Superior temporal gyrus (tissue), 1 donor: ENCODE data around the gene SEBOX.

Source experiments
- DNase-seq: peaks from one replicate; pipeline ENCODE4 v3.0.0-alpha.2; 2016; ENCODE audit errors: extremely low spot score

Gene SEBOX, protein sequence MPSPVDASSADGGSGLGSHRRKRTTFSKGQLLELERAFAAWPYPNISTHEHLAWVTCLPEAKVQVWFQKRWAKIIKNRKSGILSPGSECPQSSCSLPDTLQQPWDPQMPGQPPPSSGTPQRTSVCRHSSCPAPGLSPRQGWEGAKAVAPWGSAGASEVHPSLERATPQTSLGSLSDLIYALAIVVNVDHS

DNA sequence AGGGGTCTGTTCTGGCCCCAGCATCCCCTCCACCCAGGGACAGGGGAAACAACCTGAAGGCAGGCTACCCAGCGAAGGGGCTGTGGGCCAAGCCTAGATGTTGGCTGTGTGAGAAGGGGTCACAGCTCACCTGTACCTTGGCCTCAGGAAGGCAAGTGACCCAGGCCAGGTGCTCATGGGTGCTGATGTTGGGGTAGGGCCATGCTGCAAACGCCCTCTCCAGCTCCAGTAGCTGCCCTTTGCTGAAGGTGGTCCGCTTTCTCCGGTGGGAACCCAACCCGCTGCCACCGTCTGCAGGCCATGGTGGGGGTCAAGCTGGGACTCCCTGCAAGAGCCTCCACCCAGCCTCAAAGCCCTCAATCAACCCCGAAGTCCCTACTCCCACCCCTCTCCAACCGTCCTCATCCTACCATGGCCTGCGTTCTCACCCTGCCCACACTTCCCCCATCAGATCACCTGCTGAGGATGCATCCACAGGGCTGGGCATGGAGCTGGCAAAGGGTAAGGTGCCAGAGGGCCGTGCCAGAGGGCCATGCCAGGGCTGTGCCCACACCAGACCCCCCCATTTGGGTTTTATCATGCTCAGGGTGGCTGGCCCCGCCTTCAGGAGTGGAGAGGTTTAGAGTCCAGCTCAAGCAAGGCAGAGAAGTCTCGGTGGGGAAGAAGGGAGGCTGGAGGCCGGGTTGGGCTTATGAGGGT, at the start of gene SEBOX:
SEBOX (minus strand) TSS at position 535 of the 699 bp plus-strand sequence; CDS start at position 487, 48 bp downstream.
- no peak for DNase-seq

DNA sequence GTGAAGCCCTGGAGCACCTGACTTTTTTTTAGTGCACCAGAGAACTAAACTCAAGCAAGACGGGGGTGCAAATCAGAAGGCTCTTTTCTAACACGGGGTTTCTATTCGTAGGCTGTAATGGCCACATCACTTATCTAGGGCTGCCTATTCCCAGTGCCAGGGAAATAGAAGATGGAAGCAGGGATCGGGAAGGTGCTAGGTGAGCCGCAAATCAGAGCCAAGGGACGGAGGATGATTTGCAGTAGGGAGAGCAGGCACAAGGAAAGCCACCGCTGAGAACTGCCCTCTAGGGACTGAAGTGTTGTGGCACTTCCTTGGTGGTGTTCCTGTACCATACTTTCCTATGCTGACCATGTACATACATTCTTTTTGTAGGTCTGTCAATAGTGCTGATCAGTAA, 48.8 kb upstream of the SEBOX start:
- no peak for DNase-seq

DNA sequence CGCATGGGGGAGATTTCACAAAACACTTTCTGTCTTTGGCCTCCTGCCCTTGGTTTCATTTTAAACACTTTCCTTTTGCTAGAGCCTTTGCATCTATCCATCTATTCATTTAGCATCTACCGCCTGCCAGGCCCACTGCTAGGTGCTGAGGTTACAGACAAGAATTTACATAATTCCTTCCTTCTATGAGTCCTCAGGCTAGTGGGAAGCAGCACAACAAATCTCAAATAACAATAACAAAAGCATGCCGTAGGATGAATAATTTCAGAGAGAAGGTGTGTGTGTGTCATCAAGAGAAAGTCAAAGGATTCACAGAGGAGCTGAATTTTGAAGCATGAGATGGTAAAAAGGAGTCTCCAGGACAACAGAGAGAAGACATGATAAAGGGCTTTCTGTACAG, 47.1 kb upstream of the SEBOX start:
- no peak for DNase-seq

DNA sequence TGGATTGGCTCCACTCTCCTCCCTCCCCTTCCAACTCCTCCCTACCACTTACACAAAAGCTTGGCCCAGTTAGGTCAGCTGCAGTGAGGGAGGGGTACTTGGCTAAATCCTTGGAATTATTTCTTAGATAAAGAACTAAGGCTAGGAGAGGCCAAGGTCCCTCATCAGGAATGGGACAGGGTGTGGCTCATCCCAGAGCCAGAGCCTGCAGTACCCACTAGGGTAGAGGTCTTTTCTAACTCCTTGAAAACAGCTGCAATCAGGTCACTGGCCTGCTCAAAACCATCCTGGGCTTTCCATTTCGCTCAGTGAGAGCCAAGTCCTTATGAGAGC, 42.9 kb upstream of the SEBOX start:
- no peak for DNase-seq

DNA sequence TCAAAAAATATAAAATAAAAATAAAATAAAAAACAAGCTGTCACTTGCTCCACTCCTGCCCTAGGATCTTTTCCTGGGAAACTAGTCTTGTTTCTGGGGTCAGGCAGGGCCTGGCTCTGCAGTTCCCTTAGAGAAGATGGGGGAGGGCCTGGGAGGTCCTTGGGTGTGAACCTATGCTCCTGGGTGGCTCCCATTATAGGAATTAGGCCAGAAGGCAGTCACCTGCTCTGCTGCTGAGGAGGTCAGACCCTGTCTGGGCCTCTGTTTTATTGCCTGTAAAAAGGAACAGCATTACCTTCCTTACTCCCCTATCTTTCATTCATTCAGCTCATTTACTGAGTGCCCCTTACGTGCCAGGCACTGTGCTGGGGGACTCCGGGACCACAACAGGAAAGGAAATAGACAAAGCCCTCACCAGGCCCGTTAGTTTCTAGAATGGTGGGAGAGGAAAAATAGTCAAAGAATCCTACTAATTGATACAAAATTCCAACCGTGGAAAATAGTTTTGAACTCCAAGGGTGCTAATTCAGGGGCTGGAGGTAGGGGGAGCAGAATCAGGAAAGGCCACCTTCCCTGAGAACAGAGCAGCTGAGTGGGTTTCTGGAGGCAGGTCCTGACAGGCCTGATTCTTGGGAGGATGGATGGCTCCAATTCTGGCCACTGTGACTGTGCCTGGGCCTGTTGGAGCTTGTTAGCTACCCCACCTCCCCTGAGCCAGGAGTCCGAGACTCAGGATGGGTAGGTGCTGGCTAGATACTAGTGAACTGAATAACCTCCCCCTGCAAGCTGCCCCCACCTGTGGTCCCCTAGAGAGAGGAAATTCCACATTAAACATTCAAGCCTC, 42.4 kb upstream of the SEBOX start:
- DNase-seq, result no peak

DNA sequence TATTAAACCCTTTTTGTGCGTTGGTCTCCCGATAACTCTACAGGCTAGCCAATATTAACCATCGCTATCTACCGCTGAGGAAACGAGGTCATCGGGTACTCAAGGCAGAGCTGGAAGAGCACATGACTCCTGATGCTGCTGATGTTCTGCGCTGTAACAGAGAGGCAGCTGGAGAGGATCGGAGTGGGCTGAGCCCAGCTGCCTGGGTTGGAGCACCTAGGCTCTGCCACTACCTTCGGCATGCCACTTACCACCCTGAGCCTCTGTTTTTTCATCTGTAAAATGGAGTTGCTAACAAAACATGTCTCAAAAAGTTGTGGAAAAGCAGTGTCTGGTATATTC, 41.4 kb upstream of the SEBOX start:
- peak; percentile 48 for DNase-seq

DNA sequence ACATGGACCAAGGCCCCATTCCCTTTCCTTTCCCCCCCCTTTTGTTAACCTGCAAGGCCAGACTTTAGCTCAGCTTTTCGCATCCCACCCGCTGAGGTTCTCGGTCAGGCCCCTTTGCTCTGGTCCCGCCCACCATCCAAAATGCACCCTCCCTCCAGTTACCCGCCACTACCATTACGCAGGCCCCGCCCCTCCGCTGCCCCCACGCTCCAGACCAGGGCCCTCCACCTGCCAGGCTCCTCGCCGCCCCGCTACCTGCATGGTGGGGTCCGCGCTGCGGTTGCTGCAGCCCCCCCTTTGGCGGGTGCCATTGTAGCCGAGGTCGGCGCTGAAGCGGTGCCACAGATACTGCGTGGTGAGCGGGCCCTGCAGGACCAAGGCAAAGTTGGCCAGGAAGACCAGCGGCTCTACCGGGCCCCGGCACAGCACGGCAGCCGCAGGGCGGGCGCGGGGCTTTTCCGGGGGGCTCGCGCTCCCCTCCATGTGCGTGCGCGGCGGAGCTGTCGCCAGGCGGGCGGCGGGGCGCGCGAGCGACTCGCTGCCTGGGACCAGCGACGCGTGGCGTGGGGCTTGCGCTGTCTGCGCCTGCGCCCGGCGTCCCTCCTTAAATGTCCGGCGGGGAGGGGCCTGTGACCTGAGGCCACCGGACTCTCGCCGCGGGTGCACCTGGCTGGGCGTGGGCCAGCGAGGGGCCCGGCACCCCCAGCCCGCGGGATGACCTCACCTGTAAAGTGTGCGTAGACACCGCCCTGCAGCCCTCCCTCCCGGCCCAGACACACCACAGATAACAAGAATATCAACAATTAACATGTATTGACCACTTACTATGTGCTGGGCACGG, 40.9 kb upstream of the SEBOX start, which contains the start of gene SLC46A1:
SLC46A1 (minus strand) TSS at position 581 of the 841 bp plus-strand sequence; CDS start at position 483, 98 bp downstream.
- DNase-seq, result peak; percentile 60

DNA sequence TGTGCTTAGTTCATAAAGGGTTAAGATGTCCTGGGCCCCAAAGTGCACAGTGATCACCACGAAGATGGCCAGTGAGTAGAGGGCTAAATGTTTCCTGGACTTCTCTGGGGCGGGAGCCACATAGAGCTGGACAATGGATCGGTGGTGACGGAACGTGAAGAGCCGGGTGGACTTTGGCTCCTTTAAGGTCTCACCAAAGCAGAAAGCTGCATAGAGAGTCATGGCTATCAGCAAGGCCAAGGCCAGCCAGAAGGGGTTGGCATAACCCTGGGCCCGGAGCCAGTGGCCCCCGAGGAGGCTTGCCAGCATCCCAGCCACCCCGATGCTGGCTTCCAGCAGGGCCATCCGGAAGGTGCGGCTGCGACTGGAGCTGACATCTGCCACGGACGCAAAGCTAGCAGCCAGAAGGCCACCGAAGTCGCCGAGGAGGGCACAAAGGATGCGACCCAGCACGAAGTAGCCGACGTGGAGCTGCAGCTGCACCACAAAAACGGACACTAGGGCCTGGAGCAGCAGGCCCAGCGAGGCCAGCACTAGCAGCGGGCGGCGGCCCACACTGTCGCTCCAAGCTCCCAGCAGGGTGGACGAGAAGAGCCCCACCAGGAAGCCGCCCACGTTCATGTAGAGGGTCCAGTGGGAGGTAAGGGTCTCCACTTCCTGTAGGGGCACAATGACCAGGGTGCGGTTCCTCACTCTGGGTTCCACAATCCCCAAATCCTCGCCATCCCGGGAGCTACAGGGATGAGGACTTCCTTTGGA, 40.0 kb upstream of the SEBOX start:
- no peak for DNase-seq

DNA sequence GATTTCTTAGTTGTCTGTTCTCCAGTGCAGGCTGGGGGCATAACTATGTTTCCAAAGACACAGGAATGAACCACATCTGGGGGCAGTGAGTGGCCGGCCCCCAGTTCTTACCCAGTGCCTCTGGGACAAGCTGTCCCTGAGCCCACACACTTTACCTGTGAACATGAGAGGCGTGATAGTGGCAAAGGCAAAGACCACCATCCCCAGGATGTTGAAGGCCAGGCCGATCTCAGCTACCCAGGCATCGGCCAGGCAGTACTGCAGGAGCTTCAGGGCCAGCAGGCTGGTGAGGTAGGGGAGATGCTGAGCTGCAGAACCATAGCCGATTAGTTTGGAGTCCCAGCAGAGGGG, 39.4 kb upstream of the SEBOX start:
- DNase-seq, result no peak

DNA sequence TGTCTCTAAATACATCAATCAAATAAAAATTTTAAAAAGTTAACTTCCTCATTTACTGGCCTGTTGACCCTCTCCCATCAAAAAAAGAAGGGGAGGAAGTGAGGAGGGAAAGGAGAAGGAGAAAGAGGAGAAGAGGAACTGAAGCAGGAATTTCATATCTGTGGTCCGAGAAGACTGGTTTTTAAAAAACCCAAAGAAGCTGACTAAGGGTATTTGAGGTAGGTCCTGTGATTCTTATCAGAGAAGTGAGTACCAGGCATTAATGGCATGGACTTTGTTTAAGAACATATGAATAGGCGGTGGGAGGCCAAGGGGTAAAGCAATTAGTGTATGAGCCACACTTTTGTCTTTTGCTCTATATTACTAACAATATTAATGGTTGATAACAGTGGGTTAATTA, 39.0 kb upstream of the SEBOX start:
- DNase-seq, result no peak

DNA sequence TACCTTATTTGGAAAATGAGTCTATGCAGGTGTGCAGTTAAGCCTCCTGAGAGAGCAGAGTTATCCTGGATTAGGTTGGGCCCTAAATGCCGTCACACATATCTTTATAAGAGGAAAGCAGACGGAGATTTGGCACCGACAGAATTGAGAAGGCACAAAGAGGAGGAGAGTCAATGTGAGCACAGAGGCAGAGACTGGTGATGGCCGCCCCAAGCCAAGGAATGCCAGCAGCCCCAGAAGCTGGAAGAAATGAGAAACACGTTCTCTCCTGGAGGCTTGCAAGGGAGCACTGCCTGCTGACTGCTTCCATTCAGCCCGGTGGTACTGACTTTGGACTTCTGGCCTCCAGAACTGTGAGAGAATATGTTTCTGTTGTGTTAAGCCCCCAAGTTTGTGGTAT, 37.8 kb upstream of the SEBOX start:
- DNase-seq, result no peak

DNA sequence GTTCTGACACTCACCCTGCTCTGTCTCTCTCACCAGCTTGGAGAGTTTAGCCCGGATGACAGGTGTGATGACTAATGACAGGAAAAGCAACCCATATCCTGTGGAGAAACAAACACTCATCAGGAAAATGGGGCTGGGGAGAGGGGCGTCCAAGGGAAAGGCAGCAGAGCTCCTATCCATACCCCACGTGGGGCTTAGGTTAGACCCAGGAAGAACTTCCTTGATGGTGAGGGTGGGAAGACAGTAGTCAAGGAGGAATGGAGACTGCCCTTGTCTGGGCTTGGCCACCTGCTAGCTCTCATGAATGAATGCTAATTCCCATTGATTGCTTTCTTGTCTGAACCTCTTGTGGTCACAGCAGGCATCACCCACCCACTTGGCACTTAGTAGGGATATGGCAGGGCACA, 37.2 kb upstream of the SEBOX start:
- no peak for DNase-seq

DNA sequence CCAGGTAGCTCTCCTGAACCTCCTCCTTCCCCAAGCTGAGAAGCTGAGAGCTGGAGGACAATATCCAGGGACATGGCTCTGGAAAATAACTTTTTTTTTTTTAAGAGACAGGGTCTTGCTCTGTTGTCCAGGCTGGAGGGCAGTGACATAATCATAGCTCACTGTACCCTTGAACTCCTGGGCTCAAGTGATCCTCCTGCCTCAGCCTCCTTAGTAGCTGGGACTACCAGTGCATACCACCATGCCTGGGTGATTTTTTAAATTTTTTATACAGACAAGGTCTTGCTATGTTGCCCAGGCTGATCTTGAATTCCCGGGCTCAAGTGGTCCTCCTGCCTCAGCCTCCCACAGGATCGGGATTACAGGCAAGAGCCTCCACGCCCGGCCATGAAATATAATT, 34.8 kb upstream of the SEBOX start:
- DNase-seq, result no peak

DNA sequence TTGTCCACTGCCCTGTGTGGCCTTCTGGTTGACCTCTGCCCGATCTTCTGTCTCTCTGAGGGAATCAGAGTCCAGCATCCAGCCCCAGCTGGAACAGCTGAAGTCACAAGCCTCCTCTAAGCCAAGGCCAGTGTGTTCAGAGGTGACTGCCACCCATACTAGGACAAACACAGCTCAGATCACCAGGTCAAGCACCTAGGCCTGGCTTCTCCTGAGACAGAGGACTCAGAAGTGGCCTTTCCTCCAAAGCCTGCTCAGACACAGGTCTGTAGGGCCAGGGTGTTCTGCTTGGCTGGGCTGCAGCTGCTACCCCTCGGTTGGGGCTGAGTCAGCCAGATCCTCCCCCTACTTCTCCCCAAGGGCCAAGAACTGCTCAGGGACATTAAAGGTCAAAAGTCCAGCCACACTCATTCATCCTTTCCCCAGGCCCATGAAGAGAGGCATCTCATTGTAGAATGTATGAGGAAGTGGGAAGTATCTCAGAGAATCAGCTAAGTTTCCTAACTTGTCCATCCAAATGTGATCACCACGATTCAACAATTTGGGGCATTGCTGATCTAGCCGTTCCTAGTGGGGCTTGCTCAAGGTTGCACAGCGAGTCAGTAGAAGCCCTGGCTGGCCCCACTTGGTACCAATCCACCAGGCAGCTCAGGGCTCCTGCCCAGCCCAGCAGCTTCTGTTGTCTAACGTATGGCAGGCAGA, 33.4 kb upstream of the SEBOX start:
- DNase-seq, result no peak

DNA sequence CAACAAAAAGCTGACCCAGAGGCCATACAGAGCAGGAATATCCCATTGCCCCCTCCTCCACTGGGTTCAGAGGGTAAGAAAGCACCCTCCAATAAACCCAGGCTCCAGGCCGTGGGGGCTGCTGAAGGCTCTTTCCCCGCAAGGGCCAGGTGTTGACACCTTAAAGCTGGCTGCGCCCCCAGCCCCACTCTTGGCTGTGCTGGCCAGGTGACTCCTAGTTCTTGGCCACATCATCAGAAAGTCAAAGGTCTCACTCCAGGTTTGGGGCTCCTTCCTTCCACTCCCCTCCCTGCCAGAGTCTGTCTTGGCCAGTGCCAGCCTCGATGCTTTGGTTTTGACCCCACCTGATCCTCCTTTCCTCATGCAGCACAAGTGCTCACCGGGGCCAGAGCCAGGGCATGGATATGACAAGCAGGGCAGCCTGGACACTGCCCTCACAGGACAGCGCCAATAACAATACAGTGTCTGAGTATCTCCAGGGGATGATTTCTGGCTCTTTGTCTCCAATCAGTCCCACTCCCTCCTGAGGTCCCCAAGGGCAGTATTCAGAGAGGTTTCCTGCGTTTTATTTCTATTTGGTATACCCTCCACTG, 32.8 kb upstream of the SEBOX start:
- no peak for DNase-seq

DNA sequence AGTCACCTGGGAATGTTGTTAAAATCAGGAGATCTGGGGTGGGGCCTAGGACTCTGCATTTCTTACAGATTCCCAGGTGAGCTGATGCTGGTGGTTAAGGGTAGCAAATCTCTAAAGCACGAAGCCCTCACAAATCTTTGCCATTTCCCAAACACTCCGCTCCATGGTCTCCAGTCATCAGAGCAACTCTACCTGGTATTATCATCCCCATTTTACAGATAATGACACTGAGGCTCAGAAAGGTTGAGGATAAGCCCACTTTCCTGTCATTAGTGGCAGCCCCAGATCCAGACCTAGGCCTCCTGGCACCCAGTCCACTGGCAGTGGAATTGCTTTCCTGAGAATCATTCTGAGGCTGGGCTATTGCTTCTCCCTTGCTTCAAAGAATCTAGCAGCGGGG, 32.3 kb upstream of the SEBOX start:
- no peak for DNase-seq

DNA sequence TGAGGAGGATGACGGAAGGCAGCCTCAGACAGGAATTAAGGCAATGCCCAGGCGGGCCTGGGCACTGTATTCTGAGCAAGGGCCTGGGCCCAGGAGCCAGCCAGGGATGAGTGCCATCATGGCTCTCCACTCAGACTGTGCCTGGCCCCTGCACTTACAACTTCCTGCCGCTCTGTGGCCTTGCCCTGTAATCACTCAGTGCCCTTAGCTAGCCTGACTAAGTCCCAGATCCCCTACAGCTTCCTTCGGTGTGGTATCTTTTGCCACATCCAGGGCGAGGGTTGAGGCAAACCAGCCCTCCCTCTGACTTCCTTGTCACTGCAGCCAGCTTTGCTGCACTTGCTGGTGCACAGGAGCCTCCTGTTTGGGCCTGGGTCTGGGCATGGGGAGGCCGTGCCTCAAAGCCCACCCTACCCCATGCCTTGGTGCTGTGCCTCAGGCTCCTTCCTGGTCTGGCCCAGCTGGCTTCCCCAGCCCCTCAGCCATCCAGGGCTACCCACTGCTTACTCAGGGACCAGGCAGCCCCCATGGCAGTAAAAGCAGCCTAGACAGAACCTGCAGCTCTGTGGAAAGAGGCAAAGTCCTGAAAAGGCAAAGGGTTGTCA, 31.7 kb upstream of the SEBOX start:
- DNase-seq, result no peak

DNA sequence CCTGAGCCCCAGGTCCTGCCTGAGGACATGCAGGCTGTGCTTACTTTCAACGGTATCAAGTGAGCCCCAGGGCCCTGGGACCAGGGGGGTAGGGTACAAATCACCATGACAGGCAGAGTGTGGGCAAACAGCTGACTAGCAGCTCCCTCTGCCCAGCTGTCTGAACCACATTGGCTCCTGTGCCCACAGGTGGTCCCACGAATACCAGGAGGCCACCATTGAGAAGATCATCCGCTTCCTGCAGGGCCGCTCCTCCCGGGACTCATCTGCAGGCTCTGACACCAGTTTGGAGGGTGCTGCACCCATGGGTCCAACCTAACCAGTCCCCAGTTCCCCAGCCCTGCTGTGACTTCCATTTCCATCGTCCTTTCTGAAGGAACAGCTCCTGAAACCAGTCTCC, 31.0 kb upstream of the SEBOX start:
- no peak for DNase-seq

DNA sequence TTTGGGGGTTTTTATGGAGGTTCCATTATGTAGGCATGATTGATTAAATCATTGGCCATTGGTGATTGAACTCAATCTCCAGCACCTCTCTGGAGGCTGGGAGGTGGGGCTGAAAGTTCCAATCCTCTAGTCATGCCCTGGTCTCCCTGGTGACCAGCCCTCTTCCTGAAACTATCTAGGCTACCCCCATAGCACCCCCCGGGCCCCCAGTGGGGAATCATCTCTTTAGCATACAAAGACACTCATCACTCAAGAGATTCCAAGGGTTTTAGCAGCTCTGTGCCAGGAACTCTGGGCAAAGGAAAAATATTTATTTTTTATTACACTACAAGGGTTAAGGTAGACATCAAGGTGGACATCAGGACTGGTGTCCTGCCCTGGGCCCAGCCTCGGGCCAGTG, 30.4 kb upstream of the SEBOX start:
- DNase-seq, result no peak
